CD4-positive, alpha-beta T cell (primary cell): Measurements from ENCODE around the gene ASB15. TPM values are rescaled to one million over a fixed set of nuclear protein-coding genes. Genes with fewer than 3 reads are reported as not detected.
A peak's percentile ranks its signal among the peaks of the same experiment; 100 is the strongest.
"Not testable (repeated sequence)": the region's sequence is repeated elsewhere in the genome, so short reads cannot be mapped to it uniquely, and the experiment has no call there.

ENCODE experiments used
- ATAC-seq: fragments of 200-7000 bp; cut with Tn5 transposase; one replicate; pipeline ENCODE4 v1.10.0; 2022; ENCODE audit warnings: mild to moderate bottlenecking; ENCODE audit not compliant: poor library complexity
- CTCF ChIA-PET: fragments of 350-600 bp; sonication (Branson Sonifier 250); formaldehyde crosslinking; loops from one replicate; lab custom pipeline; 2021; ENCODE audit warnings: antibody characterized with exemption, inconsistent platforms; lab: Charles Lee
- POLR2A ChIA-PET: fragments of 350-600 bp; sonication (Branson Sonifier 250); formaldehyde crosslinking; loops from one replicate; lab custom pipeline; 2021; ENCODE audit warnings: antibody characterized with exemption, inconsistent platforms; lab: Charles Lee
- DNase-seq, 14 experiments: peaks; one replicate each; pipeline ENCODE4 v3.0.0-alpha.2; 2013 to 2020; ENCODE audit warnings: mixed read lengths in 2 of 14
- H3K27ac ChIP-seq, 2 donors: one replicate each; pipeline versions ENCODE4 v1.5.1 to v1.7.0; 2013; ENCODE audit warnings: low read length in 2 of 2, low read depth in 1 of 2, mild to moderate bottlenecking in 1 of 2
- H3K27me3 ChIP-seq, 2 experiments: 1 replicate in 1 of 2; 2 replicates in 1 of 2; pipeline versions ENCODE4 v1.6.1 to v1.7.0; 2013; ENCODE audit warnings: low read length in 2 of 2, control low read depth in 1 of 2, mild to moderate bottlenecking in 1 of 2, moderate library complexity in 1 of 2; ENCODE audit not compliant: insufficient read depth in 2 of 2, control insufficient read depth in 1 of 2
- H3K36me3 ChIP-seq: one replicate; pipeline ENCODE4 v1.6.1; 2013; ENCODE audit warnings: low read length, control low read depth; ENCODE audit not compliant: insufficient read depth
- H3K4me1 ChIP-seq: one replicate; pipeline ENCODE4 v1.6.1; 2013; ENCODE audit warnings: low read length, control low read depth; ENCODE audit not compliant: insufficient read depth
- H3K4me3 ChIP-seq: one replicate; pipeline ENCODE4 v1.5.1; 2013; ENCODE audit warnings: mild to moderate bottlenecking, low read length, moderate library complexity
- H3K9me3 ChIP-seq, 2 experiments: 1 replicate in 1 of 2; 2 replicates in 1 of 2; pipeline versions ENCODE4 v1.6.1 to v1.7.0; 2013; ENCODE audit warnings: low read length in 2 of 2, mild to moderate bottlenecking in 2 of 2, control low read depth in 1 of 2, moderate library complexity in 1 of 2; ENCODE audit not compliant: control insufficient read depth in 1 of 2, insufficient read depth in 1 of 2
- H3K27ac Mint-ChIP-seq: one replicate; pipeline ENCODE4 v1.8.0; 2020; ENCODE audit warnings: mixed read lengths
- H3K27me3 Mint-ChIP-seq: one replicate; pipeline ENCODE4 v1.8.0; 2021; ENCODE audit warnings: mixed read lengths
- H3K36me3 Mint-ChIP-seq: one replicate; pipeline ENCODE4 v1.8.0; 2021; ENCODE audit warnings: low read depth, mixed read lengths
- H3K4me1 Mint-ChIP-seq: one replicate; pipeline ENCODE4 v1.8.0; 2021; ENCODE audit warnings: low read depth, mixed read lengths
- H3K4me3 Mint-ChIP-seq: one replicate; pipeline ENCODE4 v1.8.0; 2020; ENCODE audit warnings: mild to moderate bottlenecking, mixed read lengths
- H3K9me3 Mint-ChIP-seq: one replicate; pipeline ENCODE4 v1.8.0; 2020; ENCODE audit warnings: mixed read lengths
- CTCF ChIP-seq: fragments of 200-600 bp; IDR thresholded peaks from one replicate; pipeline ENCODE4 v1.8.0; 2022; ENCODE audit warnings: antibody characterized with exemption, mild to moderate bottlenecking
- intact Hi-C, 2 experiments: fragments of 100-400 bp; cut with DNase I in 1 of 2; cut with micrococcal nuclease in 1 of 2; formaldehyde crosslinking; loops; one replicate each; pipeline versions ENCODE4 v1.15.1 to v1.9.0; 2023 to 2025; cut with DNase I, micrococcal nuclease
- polyA plus RNA-seq, 2 donors: library from polyadenylated mRNA; unstranded; fragments of 120-200 nt; gene quantifications; one replicate each; pipeline ENCODE4 v1.2.1, GENCODE V29; 2013
- total RNA-seq, 174 experiments: library from RNA in 2 of 174; stranded (reverse) in 2 of 174; gene quantifications; one replicate each; pipeline ENCODE4 v1.2.3 and lab custom pipeline; 2021 to 2026

The ASB15 gene
- total RNA-seq (not detected), total RNA-seq (lab: John Stamatoyannopoulos, UW) (0 to 0.14 (median 0) reads per million in 172 experiments)
- not detected for polyA plus RNA-seq (2013, experiment 1 of 2)
- 0.10 TPM for polyA plus RNA-seq (2013, experiment 2 of 2)

DNA sequence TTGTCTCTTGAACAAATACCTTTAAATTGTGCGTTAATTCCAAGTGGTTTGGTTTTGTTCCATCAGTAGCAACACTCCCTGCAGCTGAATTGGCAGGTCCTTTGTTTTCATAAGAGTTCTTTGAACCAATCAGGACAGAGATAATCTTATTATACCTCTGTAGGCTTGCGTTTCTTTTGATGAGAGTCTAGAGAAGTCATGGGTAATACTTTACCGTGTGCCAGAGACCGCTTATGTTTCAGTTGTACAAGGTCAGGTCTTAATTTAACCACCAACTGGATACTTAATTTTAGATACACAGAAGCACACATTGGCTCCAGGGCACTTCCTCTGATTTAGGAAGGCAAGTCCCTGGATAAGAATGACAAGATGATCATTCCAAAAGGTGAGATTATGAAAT, at the start of gene ASB15:
TSS of gene ASB15 (plus strand) at position 292 of the 400 bp plus-strand sequence. CDS start 12,682 bp downstream, outside the sequence.
- intact Hi-C loops: no loop called here
- no peak for DNase-seq
- no peak within 1 kb of the TSS for H3K4me3 ChIP-seq
- H3K4me1 Mint-ChIP-seq: no peaks in the 10 kb centered on the region
- H3K27me3 ChIP-seq: no peaks in the 10 kb centered on the region
- ChIA-PET CTCF (no interaction called here), POLR2A (no interaction called here)
- no peak within 1 kb of the TSS for H3K27ac Mint-ChIP-seq
- H3K27ac ChIP-seq: no peak within 1 kb of the TSS
- H3K27me3 Mint-ChIP-seq: peaks cover 21% of the 10 kb centered on the region
- no peak for TF ChIP-seq CTCF
- no peak within 1 kb of the TSS for H3K4me3 Mint-ChIP-seq
- H3K36me3 Mint-ChIP-seq: no peaks in the 10 kb centered on the region
- no peaks in the 10 kb centered on the region for H3K4me1 ChIP-seq
- no peak for ATAC-seq
- H3K9me3 Mint-ChIP-seq: no peaks in the 10 kb centered on the region
- no peaks in the 10 kb centered on the region for H3K9me3 ChIP-seq
- no peaks in the 10 kb centered on the region for H3K36me3 ChIP-seq

GRCh38 chr7:123552134-123552533, 49.5 kb upstream of the ASB15 start:
- CTCF ChIA-PET, H3K27ac ChIP-seq, H3K9me3 ChIP-seq, H3K9me3 Mint-ChIP-seq, H3K27ac Mint-ChIP-seq, H3K27me3 Mint-ChIP-seq, intact Hi-C loops, DNase-seq, H3K4me3 ChIP-seq, ATAC-seq, H3K4me3 Mint-ChIP-seq, H3K27me3 ChIP-seq, H3K4me1 ChIP-seq: not testable (repeated sequence)
- peaks cover 48% of the 10 kb centered on the region for H3K36me3 ChIP-seq
- Mint-ChIP-seq H3K4me1 (peaks cover 45% of the 10 kb centered on the region), H3K36me3 (peaks cover 59% of the 10 kb centered on the region)
- POLR2A ChIA-PET: interaction anchor here (1.3 kb wide), 1 partner anchor 197 kb away, joined by 4 read pairs; the partner anchor contains the start of gene WASL

DNA sequence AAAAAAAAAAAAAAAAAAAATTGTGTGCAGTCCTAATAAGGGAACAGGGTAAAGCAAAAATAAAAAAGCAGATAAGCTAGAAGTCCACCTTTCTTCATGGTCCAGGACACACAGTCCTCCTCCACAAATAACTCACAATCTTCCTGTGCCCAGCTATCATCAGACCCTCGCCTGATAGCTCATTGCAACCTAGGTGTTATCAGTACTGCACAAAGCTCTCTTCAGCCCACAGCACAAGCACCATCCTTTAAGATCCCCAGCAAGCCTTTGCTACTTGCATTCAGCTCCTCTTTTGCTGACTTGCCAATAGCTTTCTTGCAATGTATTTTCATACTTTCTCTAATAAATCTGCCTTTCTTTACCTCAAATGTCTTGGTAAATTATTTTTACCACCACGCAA, 49.0 kb upstream of the ASB15 start:
- Histone ChIP-seq H3K4me3 (no peak overlapping the region), H3K9me3 (no peaks in the 10 kb centered on the region), H3K4me1 (peaks cover 8% of the 10 kb centered on the region), H3K27ac (no peak overlapping the region), H3K36me3 (peaks cover 43% of the 10 kb centered on the region), H3K27me3 (no peaks in the 10 kb centered on the region)
- no peak for TF ChIP-seq CTCF
- Mint-ChIP-seq H3K27ac (no peak overlapping the region), H3K4me1 (peaks cover 40% of the 10 kb centered on the region), H3K27me3 (no peaks in the 10 kb centered on the region), H3K36me3 (peaks cover 54% of the 10 kb centered on the region), H3K4me3 (no peak overlapping the region), H3K9me3 (no peaks in the 10 kb centered on the region)
- ATAC-seq: no peak
- POLR2A ChIA-PET: interaction anchor here (0.7 to 1.3 kb wide), 2 partner anchors 58 to 196 kb away, joined by 4 read pairs; partner anchors contain the start of gene WASL
- intact Hi-C loops: no loop called here
- no peak for DNase-seq
- CTCF ChIA-PET: no interaction called here

DNA sequence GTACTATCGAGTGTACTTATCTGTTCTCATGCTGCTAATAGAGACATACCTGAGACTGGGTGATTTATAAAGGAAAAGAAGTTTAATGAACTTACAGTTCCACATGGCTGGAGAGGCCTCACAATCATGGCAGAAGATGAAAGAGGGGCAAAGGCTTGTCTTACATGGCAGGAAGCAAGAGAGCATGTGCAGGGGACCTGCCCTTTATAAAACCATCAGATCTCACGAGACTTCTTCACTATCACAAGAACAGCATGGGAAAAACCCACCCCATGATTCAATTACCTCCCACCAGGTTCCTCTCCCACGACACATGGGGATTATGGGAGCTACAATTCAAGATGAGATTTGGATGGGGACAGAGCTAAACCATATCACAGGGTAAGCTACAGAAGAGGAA, 48.5 kb upstream of the ASB15 start:
- Mint-ChIP-seq H3K9me3 (no peaks in the 10 kb centered on the region), H3K27me3 (no peaks in the 10 kb centered on the region), H3K4me3 (peak overlapping the region; percentile 49), H3K4me1 (peaks cover 34% of the 10 kb centered on the region), H3K27ac (no peak overlapping the region), H3K36me3 (peaks cover 49% of the 10 kb centered on the region)
- H3K4me3 ChIP-seq: no peak overlapping the region
- H3K27me3 ChIP-seq: no peaks in the 10 kb centered on the region
- intact Hi-C loops: no loop called here
- TF ChIP-seq CTCF: no peak
- H3K36me3 ChIP-seq: peaks cover 38% of the 10 kb centered on the region
- H3K9me3 ChIP-seq: no peaks in the 10 kb centered on the region
- peaks cover 8% of the 10 kb centered on the region for H3K4me1 ChIP-seq
- ATAC-seq (no peak), DNase-seq (no peak)
- ChIA-PET CTCF (no interaction called here), POLR2A (interaction anchor here (0.7 to 1.3 kb wide), 3 partner anchors 19 to 196 kb away, joined by 4 read pairs; partner anchors contain the start of genes IQUB and WASL)
- no peak overlapping the region for H3K27ac ChIP-seq
